ENCODE results near the gene GRID1. TPM values are rescaled to one million over a fixed set of nuclear protein-coding genes. Genes with fewer than 3 reads are reported as not detected.

The GRID1 gene
- total and polyA plus RNA-seq, 8 donors = 0.31 to 8.5 (median 1.0) TPM; not detected in 1

GRCh38 chr10:85864868-85865526, 501.6 kb downstream of the GRID1 start:
- H3K4me1 ChIP-seq = no peaks in the 10 kb centered on the region
- DNase-seq = no peak
- H3K9me3 ChIP-seq = no peaks in the 10 kb centered on the region
- intact Hi-C loops (cut with DNase I; ENCODE audit: low total_unique reads) = no loop called here
- no peaks in the 10 kb centered on the region for H3K36me3 ChIP-seq
- H3K4me3 ChIP-seq = no peak overlapping the region
- H3K27ac ChIP-seq = no peak overlapping the region
- 68 to 79% (median 75%) methylated on average over 3 of the region's 3 CpGs for WGBS, 5 donors
- TF ChIP-seq POLR2A (IDR thresholded peaks at IDR 0.05) (no peak), POLR2AphosphoS5 (IDR thresholded peaks at IDR 0.05) (no peak), CTCF (IDR thresholded peaks at IDR 0.05) (no peak), EP300 (IDR thresholded peaks at IDR 0.05) (no peak)
- peaks cover 0 to 4% (median 0%) of the 10 kb centered on the region in 3 donors for H3K27me3 ChIP-seq

- Histone ChIP-seq H3K27me3 (peaks cover 0 to 4% (median 0%) of the 10 kb centered on the region in 3 donors), H3K36me3 (no peaks in the 10 kb centered on the region), H3K9me3 (no peaks in the 10 kb centered on the region), H3K4me3 (no peak overlapping the region), H3K4me1 (no peaks in the 10 kb centered on the region), H3K27ac (no peak overlapping the region)
- 74 to 86% (median 79%) methylated on average over 5 of the region's 5 CpGs for WGBS, 5 donors
- intact Hi-C loops (cut with DNase I; ENCODE audit: low total_unique reads) = no loop called here
- no peak for DNase-seq
- TF ChIP-seq EP300 (IDR thresholded peaks at IDR 0.05) (no peak), POLR2A (IDR thresholded peaks at IDR 0.05) (no peak), POLR2AphosphoS5 (IDR thresholded peaks at IDR 0.05) (no peak), CTCF (IDR thresholded peaks at IDR 0.05) (no peak)
These were observed 502.4 kb downstream of the GRID1 start for GRCh38 chr10:85864173-85864549.

GRCh38 chr10:85863301-85864172, 503.1 kb downstream of the GRID1 start:
- Histone ChIP-seq H3K9me3 (no peaks in the 10 kb centered on the region), H3K27me3 (peaks cover 0 to 4% (median 0%) of the 10 kb centered on the region in 3 donors), H3K4me3 (no peak overlapping the region), H3K4me1 (no peaks in the 10 kb centered on the region), H3K36me3 (no peaks in the 10 kb centered on the region), H3K27ac (no peak overlapping the region)
- WGBS, 5 donors = 39 to 55% (median 50%) methylated on average over 7 of the region's 7 CpGs
- TF ChIP-seq EP300 (IDR thresholded peaks at IDR 0.05) (no peak), POLR2AphosphoS5 (IDR thresholded peaks at IDR 0.05) (no peak), CTCF (IDR thresholded peaks at IDR 0.05) (no peak), POLR2A (IDR thresholded peaks at IDR 0.05) (no peak)
- intact Hi-C loops (cut with DNase I; ENCODE audit: low total_unique reads) = no loop called here
- DNase-seq = no peak

- WGBS, 5 donors = 20 to 39% (median 34%) methylated on average over 6 of the region's 6 CpGs
- Histone ChIP-seq H3K4me1 (no peaks in the 10 kb centered on the region), H3K4me3 (no peak overlapping the region), H3K27me3 (peaks cover 0 to 4% (median 0%) of the 10 kb centered on the region in 3 donors), H3K36me3 (no peaks in the 10 kb centered on the region), H3K27ac (no peak overlapping the region), H3K9me3 (no peaks in the 10 kb centered on the region)
- intact Hi-C loops (cut with DNase I; ENCODE audit: low total_unique reads) = no loop called here
- no peak for DNase-seq
- no peak for TF ChIP-seq POLR2AphosphoS5 (IDR thresholded peaks at IDR 0.05)
- TF ChIP-seq CTCF (IDR thresholded peaks at IDR 0.05) = no peak
- TF ChIP-seq POLR2A (IDR thresholded peaks at IDR 0.05) = no peak
- no peak for TF ChIP-seq EP300 (IDR thresholded peaks at IDR 0.05)
These were observed 503.8 kb downstream of the GRID1 start for GRCh38 chr10:85862771-85863170.
